Gastroesophageal sphincter (tissue), 3 donors: Measurements from ENCODE around the gene ANKRD42.

Experiments
- POLR2A ChIP-seq, 2 donors: fragments of 450-650 bp; IDR thresholded peaks; one replicate each; pipeline ENCODE4 v1.6.1; 2017; ENCODE audit warnings: antibody characterized with exemption in 2 of 2, mild to moderate bottlenecking in 2 of 2, moderate library complexity in 1 of 2
- TF ChIP-seq, protein P1 (sequence below), 4 experiments: fragments of 200-600 bp in 2 of 4; fragments of 450-650 bp in 2 of 4; sonication (generic) in 1 of 4; IDR thresholded peaks; one replicate each; pipeline ENCODE4 v1.5.1; 2017 to 2019; ENCODE audit warnings: antibody characterized with exemption in 4 of 4, mild to moderate bottlenecking in 2 of 4, moderate library complexity in 2 of 4

DNA sequence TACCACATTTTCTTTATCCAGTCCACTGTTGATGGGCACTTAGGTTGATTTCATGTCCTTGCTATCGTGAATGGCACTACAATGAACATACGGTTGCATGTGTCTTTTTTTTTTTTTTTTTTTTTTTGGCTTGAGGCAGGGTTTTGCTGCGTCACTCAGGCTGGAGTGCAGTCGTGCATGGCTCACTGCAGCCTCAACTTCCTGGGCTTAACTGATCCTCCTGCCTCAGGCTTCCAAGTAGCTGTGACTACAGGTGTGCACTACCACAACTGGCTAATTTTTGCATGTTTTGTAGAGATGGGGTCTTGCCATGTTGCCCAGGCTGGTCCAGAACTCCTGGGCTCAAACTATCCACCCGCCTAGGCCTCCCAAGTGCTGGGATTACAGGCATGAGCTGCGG is 94.1 kb downstream of the ANKRD42 start:
- TF ChIP-seq, protein P1, sequence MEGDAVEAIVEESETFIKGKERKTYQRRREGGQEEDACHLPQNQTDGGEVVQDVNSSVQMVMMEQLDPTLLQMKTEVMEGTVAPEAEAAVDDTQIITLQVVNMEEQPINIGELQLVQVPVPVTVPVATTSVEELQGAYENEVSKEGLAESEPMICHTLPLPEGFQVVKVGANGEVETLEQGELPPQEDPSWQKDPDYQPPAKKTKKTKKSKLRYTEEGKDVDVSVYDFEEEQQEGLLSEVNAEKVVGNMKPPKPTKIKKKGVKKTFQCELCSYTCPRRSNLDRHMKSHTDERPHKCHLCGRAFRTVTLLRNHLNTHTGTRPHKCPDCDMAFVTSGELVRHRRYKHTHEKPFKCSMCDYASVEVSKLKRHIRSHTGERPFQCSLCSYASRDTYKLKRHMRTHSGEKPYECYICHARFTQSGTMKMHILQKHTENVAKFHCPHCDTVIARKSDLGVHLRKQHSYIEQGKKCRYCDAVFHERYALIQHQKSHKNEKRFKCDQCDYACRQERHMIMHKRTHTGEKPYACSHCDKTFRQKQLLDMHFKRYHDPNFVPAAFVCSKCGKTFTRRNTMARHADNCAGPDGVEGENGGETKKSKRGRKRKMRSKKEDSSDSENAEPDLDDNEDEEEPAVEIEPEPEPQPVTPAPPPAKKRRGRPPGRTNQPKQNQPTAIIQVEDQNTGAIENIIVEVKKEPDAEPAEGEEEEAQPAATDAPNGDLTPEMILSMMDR (IDR thresholded peaks at IDR 0.05), result no peak
- no peak for TF ChIP-seq POLR2A (IDR thresholded peaks at IDR 0.05)
